Activated naive CD8-positive, alpha-beta T cell treated with anti-CD3 and anti-CD28 coated beads, Interleukin-2, amount 50 U/mL, for 16 hours (primary cell): ENCODE measurements around the gene CACNA2D1.
"Not testable (repeated sequence)": the region's sequence is repeated elsewhere in the genome, so short reads cannot be mapped to it uniquely, and the experiment has no call there.

Source experiments
- DNase-seq: peaks from one replicate; pipeline ENCODE4 v3.0.0-alpha.2; 2020; ENCODE audit warnings: low read depth, low spot score

CACNA2D1 gene

DNA sequence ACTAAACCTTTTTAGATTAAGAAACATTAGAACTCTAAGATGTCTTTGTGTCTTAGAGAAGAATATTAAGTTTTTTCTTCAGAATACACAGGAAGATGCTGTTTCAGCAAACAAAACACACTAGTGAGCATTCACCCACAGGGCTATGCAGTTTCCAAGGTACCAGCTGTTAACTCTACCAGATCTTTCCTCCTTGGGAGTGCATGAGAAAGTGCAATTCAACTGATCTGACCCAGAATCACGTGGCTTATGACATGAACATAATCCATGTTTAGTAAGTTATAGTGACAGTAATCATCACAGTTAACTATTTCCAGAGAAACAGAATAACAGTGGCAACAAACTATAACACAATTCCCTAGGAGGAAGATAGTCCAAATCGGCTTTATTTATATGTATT lies 270.7 kb downstream of the CACNA2D1 start:
- DNase-seq: no peak

DNA sequence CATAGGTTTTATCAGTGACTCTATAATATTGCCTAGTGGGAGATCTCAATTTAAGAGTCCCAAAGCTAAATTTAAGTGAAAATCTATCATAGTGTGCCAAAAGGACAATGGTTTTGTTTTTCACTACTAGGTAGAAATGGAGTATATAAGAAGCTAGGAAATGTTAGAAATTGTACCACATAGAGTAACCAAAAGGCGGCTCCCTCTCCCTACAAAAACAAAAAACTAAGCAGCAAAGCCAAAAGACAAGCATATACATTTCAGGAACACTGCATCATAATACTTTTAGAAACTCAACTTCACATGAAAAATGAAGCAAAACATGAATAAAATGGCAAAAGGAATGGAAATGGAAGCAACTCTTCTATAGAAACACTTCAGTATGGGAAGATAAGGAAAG lies 271.6 kb downstream of the CACNA2D1 start:
- DNase-seq: no peak

DNA sequence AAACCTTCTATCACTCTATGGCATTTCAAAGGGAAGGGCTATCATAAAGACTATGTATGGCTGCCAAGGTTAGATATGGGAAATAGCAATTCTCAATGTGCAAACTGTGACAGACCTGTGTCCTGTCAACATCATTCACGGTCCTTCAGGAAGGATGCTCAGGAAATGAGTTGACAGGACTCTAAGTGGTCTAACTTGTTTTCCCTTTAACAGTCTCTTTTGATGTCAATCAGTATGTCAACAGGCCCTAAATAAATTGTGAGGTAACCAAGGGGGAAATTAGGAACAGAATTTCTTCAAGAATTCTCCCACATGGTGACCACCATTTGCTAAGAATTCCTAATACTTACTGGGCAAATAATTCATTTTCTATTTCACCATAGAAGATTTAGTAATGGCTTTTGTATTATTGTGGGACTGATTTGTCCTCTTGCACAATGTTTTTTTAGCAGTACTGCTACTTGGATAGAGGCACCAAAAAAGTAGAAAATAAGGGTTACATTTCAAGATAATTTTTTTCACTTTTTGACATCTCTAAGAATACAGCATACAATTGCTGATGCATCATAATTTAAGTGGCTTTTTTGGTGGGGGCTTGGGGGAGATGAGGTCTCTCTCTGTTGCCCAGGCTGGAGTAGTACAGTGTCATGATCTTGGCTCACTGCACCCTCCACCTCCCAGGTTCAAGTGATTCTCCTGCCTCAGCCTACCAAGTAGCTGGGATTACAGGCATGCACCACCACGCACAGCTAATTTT lies 275.8 kb downstream of the CACNA2D1 start:
- no peak for DNase-seq

DNA sequence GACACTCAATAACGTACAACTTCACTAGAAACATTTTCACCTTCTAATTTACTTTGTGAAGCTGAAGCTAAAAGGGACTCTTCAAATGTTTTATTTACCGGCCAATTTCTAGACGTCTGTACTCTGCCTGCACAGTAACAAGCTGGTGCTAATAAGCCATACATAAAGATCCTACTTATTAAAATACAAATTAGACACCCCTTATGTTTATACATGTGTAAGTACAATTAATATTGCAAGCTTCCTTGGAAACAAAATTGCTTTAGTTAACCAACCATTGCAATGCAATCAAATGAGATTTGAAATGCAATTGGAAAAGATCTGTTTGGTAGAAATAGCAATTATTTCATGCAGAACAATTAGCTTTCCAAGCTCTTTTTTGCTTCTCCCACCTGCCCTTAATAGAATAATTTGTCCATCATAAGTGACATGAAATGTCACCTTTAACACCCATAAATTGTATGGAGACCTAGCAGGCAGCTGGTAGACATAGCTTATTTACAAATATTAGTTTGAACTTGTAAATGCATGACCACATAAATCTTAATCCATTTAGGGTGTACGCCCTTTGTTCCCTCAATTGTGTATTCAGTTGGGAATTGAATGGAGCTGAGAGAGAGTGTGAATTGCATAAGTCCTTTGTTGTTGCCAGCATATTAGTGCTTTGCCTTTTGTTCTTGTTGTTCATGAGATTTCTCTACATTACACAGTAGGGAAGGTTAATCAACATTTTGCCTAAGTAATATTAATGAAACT lies 277.1 kb downstream of the CACNA2D1 start:
- no peak for DNase-seq

DNA sequence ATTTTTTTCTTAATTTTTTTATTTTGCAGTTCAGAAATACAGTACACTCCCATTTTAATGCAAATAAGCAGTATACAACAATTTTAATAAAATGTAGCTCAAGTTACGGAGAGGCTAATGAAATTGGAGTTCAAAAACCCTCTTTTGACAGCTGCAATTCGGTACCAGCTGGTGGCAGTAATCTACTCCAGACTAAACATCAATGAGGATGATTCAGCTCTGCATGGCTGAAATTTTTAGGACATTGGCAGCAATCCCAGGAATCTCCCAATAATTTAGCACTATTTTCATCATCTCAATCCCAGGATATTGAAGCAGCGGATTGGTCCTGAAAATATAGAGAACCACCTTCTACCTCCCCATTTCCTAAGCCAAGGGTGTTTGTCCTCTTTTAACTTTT lies 278.8 kb downstream of the CACNA2D1 start:
- DNase-seq: no peak

DNA sequence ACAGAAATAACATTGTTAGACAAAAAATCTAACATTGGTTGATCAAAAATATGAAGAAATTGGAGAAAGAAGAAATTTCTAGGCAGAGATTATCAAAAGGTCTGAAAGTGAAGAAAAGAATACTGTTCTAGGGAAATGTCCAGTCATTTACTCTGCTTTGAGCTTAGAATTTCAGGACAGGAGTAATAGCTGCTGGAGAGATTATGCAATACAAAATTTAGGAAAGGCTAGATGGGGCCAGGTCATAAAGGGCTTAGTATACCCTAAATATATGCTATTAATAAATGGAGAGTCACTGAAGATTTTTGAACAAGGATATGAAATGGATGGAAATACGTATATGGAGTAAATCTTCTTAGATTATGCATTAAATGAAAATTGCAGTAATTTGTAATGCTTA lies 279.2 kb downstream of the CACNA2D1 start:
- no peak for DNase-seq

DNA sequence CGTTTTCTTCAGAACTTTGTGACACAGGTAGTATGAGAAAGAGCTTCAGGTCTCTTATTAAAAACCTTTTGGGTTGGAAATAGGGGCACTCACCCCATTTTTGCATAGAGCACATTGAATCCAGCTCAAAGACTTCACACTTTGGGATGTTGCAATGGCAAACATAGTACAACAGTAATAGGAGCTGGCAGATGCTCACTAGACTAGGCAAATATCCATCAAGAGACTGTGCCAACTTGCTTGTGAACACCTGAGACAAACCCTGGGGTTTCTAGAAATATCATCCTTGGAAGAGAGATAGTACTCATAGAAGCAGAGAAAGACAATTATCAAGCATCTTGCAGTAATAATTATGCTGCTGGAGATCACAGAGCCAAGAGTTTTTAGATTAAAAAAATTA lies 280.0 kb downstream of the CACNA2D1 start:
- no peak for DNase-seq

DNA sequence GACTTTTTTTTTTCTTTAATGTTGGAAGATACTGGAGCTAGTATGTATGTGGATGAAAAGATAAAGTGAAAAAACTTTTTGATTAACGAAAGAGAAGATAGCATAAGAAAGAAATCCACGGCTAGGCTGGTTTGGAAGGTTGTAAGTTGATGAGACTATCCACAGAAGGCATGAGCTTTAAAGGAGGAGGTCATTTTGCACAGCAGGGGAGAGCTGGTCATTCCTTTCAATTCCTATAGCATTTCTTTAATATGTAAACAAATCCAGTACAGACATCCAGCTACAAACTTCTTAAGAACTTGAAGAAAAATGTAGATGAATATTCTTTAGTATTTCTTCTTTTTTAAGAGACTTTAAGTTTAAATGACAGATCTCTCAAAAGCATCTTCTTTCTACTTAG lies 281.3 kb downstream of the CACNA2D1 start:
- no peak for DNase-seq

DNA sequence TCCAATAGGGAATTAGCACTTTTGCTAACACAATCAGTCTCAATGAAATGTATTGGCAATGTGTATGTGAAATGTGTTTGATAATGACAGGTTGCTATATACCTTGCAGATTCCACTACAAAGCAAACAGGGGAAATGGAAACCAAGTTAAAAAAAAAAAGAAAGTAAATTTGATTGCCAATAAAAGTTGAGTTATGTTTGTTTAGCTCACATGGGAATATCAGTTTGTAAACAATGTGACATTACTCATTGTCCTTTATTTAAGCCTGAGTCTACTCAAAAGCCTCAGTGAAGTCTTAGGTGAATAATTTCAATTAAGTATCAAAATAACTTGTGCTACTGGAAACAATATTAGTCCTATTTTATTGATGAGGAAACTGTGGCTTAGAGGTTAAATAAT lies 285.2 kb downstream of the CACNA2D1 start:
- DNase-seq: no peak

DNA sequence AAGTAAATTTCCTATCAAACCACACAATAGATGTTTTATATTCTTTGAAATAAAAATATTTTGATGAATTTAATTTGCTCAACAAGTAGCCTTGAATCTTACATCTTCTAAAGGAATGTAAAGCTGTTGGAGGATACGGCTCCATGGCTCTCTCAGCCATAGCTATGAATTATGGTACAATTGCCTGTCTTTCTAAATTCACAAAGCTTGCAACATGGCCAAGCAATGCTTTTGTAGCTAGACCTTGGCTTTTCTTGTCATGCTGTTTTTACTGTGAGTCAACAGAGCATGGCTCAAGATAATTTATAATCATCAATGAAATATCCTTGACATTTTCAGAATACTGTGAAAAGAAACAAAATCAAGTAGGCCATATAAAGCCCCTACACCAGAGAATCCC lies 286.7 kb downstream of the CACNA2D1 start:
- DNase-seq: no peak

DNA sequence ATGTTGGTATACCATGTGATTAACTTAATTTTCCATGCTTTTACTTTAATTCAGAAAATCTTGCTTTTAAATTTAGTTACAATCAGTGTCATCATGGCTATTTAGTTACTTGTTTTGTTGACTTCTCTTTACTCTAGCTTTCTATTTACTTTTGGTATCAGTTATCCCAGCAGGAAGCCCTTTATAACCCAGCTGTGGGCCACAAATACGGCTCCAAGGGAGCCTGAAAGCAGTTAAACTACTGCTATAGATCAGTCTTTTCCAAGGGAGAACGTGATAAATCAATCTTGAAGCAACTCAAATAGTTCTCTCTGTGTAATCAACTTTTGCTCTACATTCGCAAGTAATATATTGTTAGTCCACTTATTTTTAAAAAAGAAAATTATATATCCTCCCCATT lies 287.4 kb downstream of the CACNA2D1 start:
- DNase-seq: no peak

DNA sequence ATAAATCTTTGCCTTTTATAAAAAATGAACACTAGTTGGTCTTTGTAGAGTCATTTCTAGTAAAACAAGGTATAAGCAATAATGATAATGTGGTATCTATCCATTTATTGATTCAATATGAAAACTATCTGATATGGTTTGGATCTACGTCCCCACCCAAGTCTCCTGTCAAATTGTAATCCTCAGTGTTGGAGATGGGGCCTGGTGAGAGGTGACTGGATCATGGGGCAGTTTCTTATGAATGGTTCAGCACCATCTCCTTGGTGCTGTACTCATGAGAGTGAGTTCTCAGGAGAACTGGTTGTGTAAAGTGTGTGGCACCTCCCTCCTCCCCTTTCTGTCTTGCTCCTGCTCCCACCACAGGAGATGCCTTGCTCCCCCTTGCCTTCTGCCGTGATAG lies 288.8 kb downstream of the CACNA2D1 start:
- DNase-seq: no peak

DNA sequence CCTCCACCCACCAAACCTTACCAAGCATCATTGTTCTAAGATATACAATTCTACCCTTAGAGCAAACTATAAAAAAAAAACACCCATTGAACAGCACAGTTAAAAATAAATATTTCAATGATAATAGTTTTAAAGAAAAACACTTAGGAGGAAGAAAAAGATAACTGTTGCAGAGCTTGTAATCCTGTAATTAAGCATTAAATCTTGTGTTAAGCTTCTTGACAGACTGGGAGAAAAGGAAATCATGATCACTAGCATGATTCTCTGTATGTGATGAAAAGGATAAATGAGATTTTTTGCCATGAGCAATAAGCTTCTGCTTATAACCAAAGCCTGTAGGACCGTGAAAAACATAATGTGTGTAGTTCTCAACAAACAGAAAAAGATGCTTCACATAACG lies 289.8 kb downstream of the CACNA2D1 start:
- DNase-seq: no peak

DNA sequence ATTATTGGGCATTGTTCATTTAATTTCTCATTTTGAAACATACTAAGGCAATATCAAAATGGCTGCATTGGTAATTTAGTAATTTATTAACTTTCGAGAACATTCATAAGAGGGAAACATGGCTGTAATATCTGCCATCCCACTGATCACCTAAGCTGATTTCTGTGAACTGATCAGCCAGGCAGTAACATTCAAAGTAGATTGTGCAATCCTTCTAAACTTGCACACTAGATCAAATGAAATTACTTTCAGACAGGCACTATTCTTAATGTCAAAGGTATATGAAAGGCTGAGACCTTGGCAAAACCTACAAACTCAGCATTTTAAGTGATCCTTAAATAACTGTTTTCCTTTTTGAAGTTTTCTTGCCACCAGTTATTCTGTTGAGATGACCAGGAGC lies 290.7 kb downstream of the CACNA2D1 start:
- no peak for DNase-seq

DNA sequence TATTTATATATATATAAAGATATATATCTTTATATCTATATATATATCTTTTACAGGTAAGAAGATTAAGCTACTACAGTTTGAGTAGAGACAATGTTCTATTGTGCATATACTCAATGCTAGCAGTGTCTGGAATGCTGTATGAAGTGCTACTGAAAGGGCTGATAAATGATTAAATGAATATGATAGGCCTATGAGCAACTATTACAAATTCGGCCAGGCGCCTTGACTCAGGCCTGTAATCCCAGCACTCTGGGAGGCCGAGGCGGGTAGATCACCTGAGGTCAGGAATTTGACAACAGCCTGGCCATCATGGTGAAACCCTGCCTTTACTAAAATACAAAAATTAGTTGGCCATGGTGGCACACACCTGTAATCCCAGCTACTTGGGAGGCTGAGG lies 297.1 kb downstream of the CACNA2D1 start:
- DNase-seq: no peak

DNA sequence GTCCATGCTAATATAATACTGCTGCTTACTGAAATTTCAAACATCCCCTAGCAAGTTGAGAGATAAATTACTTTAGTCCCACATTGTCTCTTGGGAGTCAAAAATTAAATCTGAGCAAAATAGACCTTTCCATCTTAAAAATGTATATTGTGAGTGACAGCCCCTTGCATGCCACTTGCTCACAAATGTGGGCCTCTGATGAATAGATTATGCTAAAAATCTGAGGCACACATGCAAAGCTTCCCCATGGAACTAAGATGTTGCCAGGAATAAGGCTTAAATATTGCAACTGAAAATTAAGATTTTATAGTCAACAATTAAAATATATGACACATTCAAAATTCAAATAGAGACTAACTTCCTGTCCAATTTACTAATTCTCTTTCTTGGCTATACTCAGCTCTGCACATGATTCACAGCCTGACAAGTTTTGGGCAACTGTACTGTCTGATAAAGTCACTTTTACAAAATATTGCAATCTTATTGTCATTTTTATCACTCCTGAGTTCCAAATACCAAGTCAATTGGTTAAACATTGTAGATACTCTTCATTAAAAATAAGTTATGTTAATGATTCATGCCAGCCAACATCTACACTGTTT lies 301.2 kb downstream of the CACNA2D1 start:
- no peak for DNase-seq

DNA sequence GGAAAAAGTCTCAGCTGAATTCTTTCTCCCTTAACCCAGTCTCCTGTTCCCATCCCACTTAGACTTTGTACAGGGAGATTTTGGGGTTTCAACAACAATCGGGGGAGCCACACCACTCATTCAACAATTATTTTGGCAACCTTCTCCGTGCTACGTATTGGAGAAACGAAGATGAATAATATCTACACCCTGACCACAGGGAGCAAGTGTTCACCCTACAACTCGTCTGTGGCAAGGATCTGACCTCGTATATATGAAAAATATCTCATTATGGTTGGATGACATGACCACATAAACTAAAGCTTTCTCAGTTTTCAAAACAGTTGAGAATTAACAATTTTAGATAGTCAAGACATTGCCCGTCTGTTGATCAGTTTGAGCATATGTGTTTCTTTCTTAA lies 302.1 kb downstream of the CACNA2D1 start:
- DNase-seq: no peak

DNA sequence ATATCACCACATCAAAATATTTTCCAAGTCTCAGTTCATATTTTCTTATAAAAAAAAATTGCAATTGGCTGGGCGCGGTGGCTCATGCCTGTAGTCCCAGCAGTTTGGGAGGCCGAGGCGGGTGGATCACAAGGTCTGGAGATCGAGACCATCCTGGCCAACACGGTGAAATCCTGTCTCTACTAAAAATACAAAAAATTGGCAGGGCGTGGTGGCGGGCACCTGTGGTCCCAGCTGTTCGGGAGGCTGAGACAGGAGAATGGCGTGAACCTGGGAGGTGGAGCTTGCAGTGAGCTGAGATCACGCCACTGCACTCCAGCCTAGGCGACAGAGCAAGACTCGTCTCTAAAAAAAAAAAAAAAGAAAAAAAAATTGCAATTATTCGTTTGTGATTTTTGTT lies 303.0 kb downstream of the CACNA2D1 start:
- not testable (repeated sequence) for DNase-seq

DNA sequence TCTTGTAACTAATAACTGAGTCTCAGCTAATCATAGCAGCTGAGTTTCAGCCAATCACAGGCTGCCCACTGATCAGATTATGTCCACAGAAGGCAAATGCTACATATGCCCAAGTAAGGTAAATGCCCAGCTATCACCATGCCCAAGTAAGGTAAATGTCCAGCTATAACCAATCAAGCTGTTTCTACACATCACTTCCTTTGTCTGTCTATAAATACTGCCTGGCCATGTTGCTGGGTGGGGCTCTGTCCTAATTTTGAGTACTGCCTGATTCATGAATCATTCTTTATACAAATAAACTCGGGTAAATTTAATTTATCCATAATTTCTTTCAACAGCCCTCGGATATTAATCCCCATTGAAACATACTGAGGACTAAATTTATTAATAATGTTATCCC lies 312.4 kb downstream of the CACNA2D1 start:
- DNase-seq: no peak

DNA sequence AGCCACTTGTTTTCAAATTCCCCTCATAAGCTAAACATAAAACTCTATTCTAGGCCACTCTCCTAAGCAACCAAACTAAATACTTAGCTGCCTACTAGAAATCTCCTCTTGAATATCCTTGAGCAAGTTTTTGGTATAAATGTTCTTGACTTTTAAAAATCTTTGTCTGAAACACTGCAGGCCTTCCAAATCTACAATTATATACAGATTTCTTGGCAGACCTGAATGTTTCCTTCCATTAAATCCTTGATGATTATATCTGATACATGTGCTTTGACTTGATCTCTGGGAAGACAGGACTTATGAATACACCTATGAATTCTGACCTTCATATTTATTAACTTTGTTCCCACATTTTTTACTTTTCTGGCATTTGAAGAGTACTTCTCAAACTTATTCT lies 314.5 kb downstream of the CACNA2D1 start:
- DNase-seq: no peak

DNA sequence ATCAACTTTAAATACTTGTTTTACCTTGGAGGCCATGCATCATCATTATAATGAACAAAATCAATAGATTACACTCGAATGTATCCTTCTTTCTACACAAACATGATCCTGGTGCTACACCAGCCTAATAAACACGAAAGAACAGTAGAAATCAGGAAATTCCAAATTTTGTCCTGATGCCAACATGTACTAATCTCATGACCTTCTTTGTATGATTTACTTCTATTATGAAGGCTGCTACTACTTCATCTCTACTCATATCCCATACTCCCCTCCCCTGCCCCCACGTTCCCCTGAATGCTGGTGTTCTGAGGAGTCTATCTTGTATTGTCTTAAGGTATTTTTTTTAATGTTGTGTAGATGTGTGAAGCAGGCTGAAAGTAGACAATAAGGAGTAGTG lies 315.0 kb downstream of the CACNA2D1 start:
- no peak for DNase-seq

DNA sequence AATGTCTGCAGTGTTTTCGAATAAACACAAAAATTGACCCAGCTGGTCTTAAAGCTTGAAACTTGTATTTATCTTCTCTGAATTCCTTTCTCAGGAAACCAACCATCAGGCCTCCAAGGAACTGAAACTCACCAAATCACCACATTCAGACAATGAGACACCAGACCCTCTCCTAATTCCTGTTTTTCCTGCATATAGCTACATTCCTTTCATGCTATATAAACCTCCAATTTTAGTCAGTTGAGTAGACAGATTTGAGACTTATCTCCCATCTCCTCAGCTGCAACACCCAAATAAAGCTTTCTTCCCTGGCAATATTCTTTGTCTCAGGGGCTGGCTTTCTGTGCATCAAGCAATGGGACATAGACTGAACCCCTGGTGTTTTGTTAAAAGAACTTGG lies 317.0 kb downstream of the CACNA2D1 start:
- no peak for DNase-seq

DNA sequence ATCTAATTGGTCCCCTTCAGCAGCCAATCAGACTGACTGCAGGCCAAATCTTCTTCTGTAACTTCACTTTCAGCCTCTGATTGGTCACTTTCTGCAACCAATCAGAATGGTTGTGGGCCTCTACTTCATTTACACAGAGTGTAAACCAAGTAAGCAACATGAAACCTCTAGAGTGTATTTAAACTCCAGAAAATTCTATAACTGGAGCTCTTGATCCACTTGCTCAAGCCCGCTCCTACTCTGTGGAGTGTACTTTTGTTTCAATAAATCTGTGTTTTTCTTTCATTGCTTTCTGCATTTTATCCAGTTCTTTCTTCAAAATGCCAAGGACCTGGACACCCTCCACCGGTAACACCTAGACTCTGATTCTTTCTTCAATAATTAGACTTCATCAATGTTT lies 319.1 kb downstream of the CACNA2D1 start:
- no peak for DNase-seq
